ENCODE results near the gene DUSP22. TPM values are rescaled to one million over a fixed set of nuclear protein-coding genes. Genes with fewer than 3 reads are reported as not detected.
A peak's percentile ranks its signal among the peaks of the same experiment; 100 is the strongest.

DUSP22 gene
- total and polyA plus RNA-seq, 2 donors (not counting 1 experiment from before 2014, with no cell fraction given), result 117 to 133 TPM

GRCh38 chr6:336159-337114, 44.1 kb downstream of the DUSP22 start:
- no peak for TF ChIP-seq EZH2 (IDR thresholded peaks at IDR 0.05; ENCODE audit: borderline replicate concordance, insufficient read depth, low read depth, low read length, poor library complexity, severe bottlenecking)
- no peak for TF ChIP-seq CTCF (IDR thresholded peaks at IDR 0.05)
- WGBS (ENCODE audit: insufficient coverage), result 60% methylated on average over 10 of the region's 10 CpGs

More at GRCh38 chr6:336159-337114, 44.1 kb downstream of the DUSP22 start:
- H2AFZ ChIP-seq (ENCODE audit: insufficient read depth, low read depth, low read length, poor library complexity, severe bottlenecking), result peak overlapping the region; percentile 43
- peak overlapping the region; percentile 61 for H3K4me2 ChIP-seq (replicated peaks; ENCODE audit: low read depth, low read length, poor library complexity, severe bottlenecking)
- H4K20me1 ChIP-seq (ENCODE audit: control insufficient read depth, insufficient read depth, low read length, poor library complexity, severe bottlenecking), result no peaks in the 10 kb centered on the region
- Mint-ChIP-seq H3K4me1 (peaks cover 59% of the 10 kb centered on the region), H3K9me3 (ENCODE audit: insufficient read depth) (no peaks in the 10 kb centered on the region), H3K27me3 (no peaks in the 10 kb centered on the region), H3K4me3 (peak overlapping the region; percentile 76), H3K27ac (peak overlapping the region; percentile 90)
- H3K79me2 ChIP-seq (ENCODE audit: control insufficient read depth, insufficient read depth, low read length), result peaks cover 64% of the 10 kb centered on the region
- H3K9me3 ChIP-seq (ENCODE audit: control extremely low read depth in 1 of 3, control insufficient read depth in 2 of 3, insufficient read depth in 1 of 3, low read length in 2 of 3), result peaks cover 0 to 8% (median 0%) of the 10 kb centered on the region in 3 donors
- ChIA-PET CTCF (interaction anchor here (1.1 to 1.7 kb wide), 2 partner anchors 70 to 148 kb away, joined by 3 to 6 read pairs; no protein-coding TSS in a partner anchor), POLR2A (interaction anchor here (1.3 kb wide), 1 partner anchor 50 kb away, joined by 5 read pairs; no protein-coding TSS in a partner anchor)
- H3K27ac ChIP-seq (ENCODE audit: low read length in 2 of 2), result peak overlapping the region; percentile 79 to 84
- peak overlapping the region in 3 of 5 experiments; percentile 10 to 47 (median 19) for H3K4me3 ChIP-seq (ENCODE audit: control extremely low read depth in 1 of 5, extremely low read depth in 1 of 5, insufficient read depth in 1 of 5, low read depth in 2 of 5, low read length in 4 of 5)
- intact Hi-C loops (cut with micrococcal nuclease), result loop anchor here (5.0 kb wide), 3 partner anchors 41 to 109 kb away; partner anchors contain the start of gene IRF4
- no peaks in the 10 kb centered on the region for H3K27me3 ChIP-seq (replicated peaks in 1 of 4; ENCODE audit: control extremely low read depth in 1 of 4, control insufficient read depth in 3 of 4, insufficient read depth in 4 of 4, low read length in 3 of 4)
- H3K36me3 ChIP-seq (replicated peaks in 1 of 2; ENCODE audit: control extremely low read depth in 1 of 2, control insufficient read depth in 1 of 2, extremely low read depth in 1 of 2, insufficient read depth in 2 of 2, low read length in 1 of 2), result peaks cover 0 to 8% of the 10 kb centered on the region in 2 experiments
- peak overlapping the region; percentile 43 for H3K9ac ChIP-seq (ENCODE audit: low read length)
- ATAC-seq (ENCODE audit: low read depth) (peak; percentile 58), DNase-seq (peak; percentile 80)
- peaks cover 85 to 94% of the 10 kb centered on the region in 2 donors for H3K4me1 ChIP-seq (ENCODE audit: control insufficient read depth in 2 of 2, insufficient read depth in 2 of 2, low read length in 2 of 2)
